Measurements from ENCODE around the gene FSCN2.
A peak's percentile ranks its signal among the peaks of the same experiment; 100 is the strongest.

DNA sequence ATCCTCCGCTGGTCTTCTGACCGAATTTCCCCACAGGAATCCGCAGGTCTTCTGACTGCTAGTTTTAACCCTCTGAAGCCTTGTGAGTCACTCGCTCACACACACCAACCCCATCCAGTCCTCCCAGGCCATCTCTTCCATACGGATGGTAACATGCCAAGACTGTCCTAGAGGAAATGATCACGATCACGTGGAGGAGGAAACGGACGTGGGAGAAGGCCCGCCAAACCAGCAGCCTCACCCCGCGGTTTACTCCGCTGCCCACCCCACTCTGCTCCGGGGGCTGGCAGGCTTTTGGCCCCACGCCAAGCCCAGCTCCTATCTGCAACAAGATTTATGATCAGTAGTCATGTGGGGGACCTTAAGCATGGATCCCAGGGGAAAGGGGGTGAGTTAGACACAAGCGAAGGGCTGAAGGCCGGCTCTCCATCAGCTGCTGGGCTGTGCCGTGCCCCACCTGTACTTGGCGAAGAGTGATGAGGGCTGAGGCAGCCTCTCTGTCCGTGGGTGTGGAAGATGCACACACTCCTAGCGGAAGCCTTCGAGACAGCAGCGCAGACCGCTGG, 25.5 kb downstream of the FSCN2 start:
- TF ChIP-seq EP300 (IDR thresholded peaks at IDR 0.05; ENCODE audit: borderline replicate concordance in 1 of 2, low read depth in 1 of 2, low read length in 1 of 2) (peak in 1 of 2 experiments; percentile 54; a peak in 1 of 4 replicates), EZH2phosphoT487 (IDR thresholded peaks at IDR 0.05; ENCODE audit: borderline replicate concordance, low read depth) (no peak), RCOR1 (IDR thresholded peaks at IDR 0.05; ENCODE audit: low read length) (no peak), POLR2AphosphoS5 (IDR thresholded peaks at IDR 0.05; ENCODE audit: low read depth, low read length) (peak; percentile 7; the same call in 1 of the 2 replicates), YY1 (IDR thresholded peaks at IDR 0.05; ENCODE audit: low read depth) (no peak)
- TF ChIP-seq, protein P1, sequence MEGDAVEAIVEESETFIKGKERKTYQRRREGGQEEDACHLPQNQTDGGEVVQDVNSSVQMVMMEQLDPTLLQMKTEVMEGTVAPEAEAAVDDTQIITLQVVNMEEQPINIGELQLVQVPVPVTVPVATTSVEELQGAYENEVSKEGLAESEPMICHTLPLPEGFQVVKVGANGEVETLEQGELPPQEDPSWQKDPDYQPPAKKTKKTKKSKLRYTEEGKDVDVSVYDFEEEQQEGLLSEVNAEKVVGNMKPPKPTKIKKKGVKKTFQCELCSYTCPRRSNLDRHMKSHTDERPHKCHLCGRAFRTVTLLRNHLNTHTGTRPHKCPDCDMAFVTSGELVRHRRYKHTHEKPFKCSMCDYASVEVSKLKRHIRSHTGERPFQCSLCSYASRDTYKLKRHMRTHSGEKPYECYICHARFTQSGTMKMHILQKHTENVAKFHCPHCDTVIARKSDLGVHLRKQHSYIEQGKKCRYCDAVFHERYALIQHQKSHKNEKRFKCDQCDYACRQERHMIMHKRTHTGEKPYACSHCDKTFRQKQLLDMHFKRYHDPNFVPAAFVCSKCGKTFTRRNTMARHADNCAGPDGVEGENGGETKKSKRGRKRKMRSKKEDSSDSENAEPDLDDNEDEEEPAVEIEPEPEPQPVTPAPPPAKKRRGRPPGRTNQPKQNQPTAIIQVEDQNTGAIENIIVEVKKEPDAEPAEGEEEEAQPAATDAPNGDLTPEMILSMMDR (IDR thresholded peaks at IDR 0.05) = no peak
- TF ChIP-seq, protein P2, sequence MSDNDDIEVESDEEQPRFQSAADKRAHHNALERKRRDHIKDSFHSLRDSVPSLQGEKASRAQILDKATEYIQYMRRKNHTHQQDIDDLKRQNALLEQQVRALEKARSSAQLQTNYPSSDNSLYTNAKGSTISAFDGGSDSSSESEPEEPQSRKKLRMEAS (IDR thresholded peaks at IDR 0.05; ENCODE audit: low read depth) = peak; percentile 97
- TF ChIP-seq, protein P3, sequence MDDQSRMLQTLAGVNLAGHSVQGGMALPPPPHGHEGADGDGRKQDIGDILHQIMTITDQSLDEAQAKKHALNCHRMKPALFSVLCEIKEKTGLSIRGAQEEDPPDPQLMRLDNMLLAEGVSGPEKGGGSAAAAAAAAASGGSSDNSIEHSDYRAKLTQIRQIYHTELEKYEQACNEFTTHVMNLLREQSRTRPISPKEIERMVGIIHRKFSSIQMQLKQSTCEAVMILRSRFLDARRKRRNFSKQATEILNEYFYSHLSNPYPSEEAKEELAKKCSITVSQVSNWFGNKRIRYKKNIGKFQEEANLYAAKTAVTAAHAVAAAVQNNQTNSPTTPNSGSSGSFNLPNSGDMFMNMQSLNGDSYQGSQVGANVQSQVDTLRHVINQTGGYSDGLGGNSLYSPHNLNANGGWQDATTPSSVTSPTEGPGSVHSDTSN (IDR thresholded peaks at IDR 0.05) = peak; percentile 85

Data from SK-N-SH (cell line).